Frontal cortex (tissue), 4 donors: Measurements from ENCODE around the gene COG3. TPM values are rescaled to one million over a fixed set of nuclear protein-coding genes. Genes with fewer than 3 reads are reported as not detected.
A peak's percentile ranks its signal among the peaks of the same experiment; 100 is the strongest.

Source experiments
- DNase-seq, 2 donors: peaks; one replicate each; pipeline ENCODE4 v3.0.0; 2012; ENCODE audit warnings: low spot score in 2 of 2
- FAIRE-seq: peaks from 2 replicates; lab custom pipeline; 2012; peaks lifted over from hg19 to GRCh38; lab: Jason Lieb, UNC
- total RNA-seq: library from RNA; depleted of rRNA; stranded (reverse); fragments of >200 nt; gene quantifications from one replicate; pipeline ENCODE4 v1.2.3, GENCODE V29; 2014
- donor health status: control.
- donor health status: control.
- donor health status: control.

COG3 gene
- total RNA-seq, 1 donor from 2014 or later, result 43.6 TPM

- DNase-seq, result no peak
- FAIRE-seq, result no peak
Measured at GRCh38 chr13:45500492-45501174, 35.9 kb downstream of the COG3 start.

- DNase-seq, result no peak
- FAIRE-seq, result no peak
Measured at GRCh38 chr13:45501175-45501526, 36.4 kb downstream of the COG3 start.

GRCh38 chr13:45503658-45504057 lies 38.9 kb downstream of the COG3 start:
- no peak for DNase-seq
- no peak for FAIRE-seq

GRCh38 chr13:45506811-45507210 lies 42.1 kb downstream of the COG3 start:
- FAIRE-seq (no peak), DNase-seq (no peak)

- FAIRE-seq (no peak), DNase-seq (no peak)
Measured at GRCh38 chr13:45508776-45509175, 44.0 kb downstream of the COG3 start.

- no peak for FAIRE-seq
Measured at GRCh38 chr13:45510672-45511071, 45.9 kb downstream of the COG3 start.

GRCh38 chr13:45511310-45512097 lies 46.8 kb downstream of the COG3 start:
- peak; percentile 82 for FAIRE-seq
- DNase-seq, result peak; percentile 12 to 51

More at GRCh38 chr13:45510672-45511071, 45.9 kb downstream of the COG3 start:
- no peak for DNase-seq

- FAIRE-seq, result no peak
- DNase-seq, result no peak
Measured at GRCh38 chr13:45512098-45512496, 47.4 kb downstream of the COG3 start.

GRCh38 chr13:45516757-45517156 lies 52.0 kb downstream of the COG3 start:
- DNase-seq, result no peak
- FAIRE-seq, result peak; percentile 13

GRCh38 chr13:45518525-45519245 lies 53.9 kb downstream of the COG3 start:
- no peak for FAIRE-seq
- DNase-seq, result no peak

- DNase-seq (no peak), FAIRE-seq (no peak)
Measured at GRCh38 chr13:45519493-45519892, 54.8 kb downstream of the COG3 start.

- FAIRE-seq, result no peak
Measured at GRCh38 chr13:45521297-45521696, 56.6 kb downstream of the COG3 start.

GRCh38 chr13:45522571-45522970 lies 57.8 kb downstream of the COG3 start:
- DNase-seq (no peak), FAIRE-seq (no peak)

More at GRCh38 chr13:45521297-45521696, 56.6 kb downstream of the COG3 start:
- DNase-seq, result no peak

GRCh38 chr13:45527699-45528462 lies 63.1 kb downstream of the COG3 start:
- DNase-seq (no peak), FAIRE-seq (no peak)

- no peak for FAIRE-seq
Measured at GRCh38 chr13:45529758-45530157, 65.0 kb downstream of the COG3 start.

GRCh38 chr13:45534604-45535003 lies 69.9 kb downstream of the COG3 start:
- FAIRE-seq, result no peak
- no peak for DNase-seq

More at GRCh38 chr13:45529758-45530157, 65.0 kb downstream of the COG3 start:
- DNase-seq, result no peak

GRCh38 chr13:45536224-45536623 lies 71.5 kb downstream of the COG3 start:
- FAIRE-seq (no peak), DNase-seq (no peak)

GRCh38 chr13:45537516-45537915 lies 72.8 kb downstream of the COG3 start:
- FAIRE-seq (no peak), DNase-seq (no peak)

GRCh38 chr13:45538382-45538781 lies 73.6 kb downstream of the COG3 start:
- DNase-seq (no peak), FAIRE-seq (no peak)

GRCh38 chr13:45540195-45540594 lies 75.5 kb downstream of the COG3 start:
- DNase-seq (no peak), FAIRE-seq (no peak)
